HG03280 (cell line): ENCODE results near the gene GABRR3.

Experiments
- ATAC-seq: cut with Tn5 transposase; IDR thresholded peaks from one replicate; pipeline ENCODE4 v1.9.1; 2021; ENCODE audit warnings: mild to moderate bottlenecking, moderate library complexity; ENCODE audit not compliant: unreplicated experiment

Gene GABRR3

GRCh38 chr3:98035208-98035607, at the start of gene GABRR3:
TSS of gene GABRR3 (minus strand) at chr3:98035315. CDS start at chr3:98034987, 328 bp downstream.
- no peak for ATAC-seq

GRCh38 chr3:98073486-98073885, 38.4 kb upstream of the GABRR3 start:
- no peak for ATAC-seq

DNA sequence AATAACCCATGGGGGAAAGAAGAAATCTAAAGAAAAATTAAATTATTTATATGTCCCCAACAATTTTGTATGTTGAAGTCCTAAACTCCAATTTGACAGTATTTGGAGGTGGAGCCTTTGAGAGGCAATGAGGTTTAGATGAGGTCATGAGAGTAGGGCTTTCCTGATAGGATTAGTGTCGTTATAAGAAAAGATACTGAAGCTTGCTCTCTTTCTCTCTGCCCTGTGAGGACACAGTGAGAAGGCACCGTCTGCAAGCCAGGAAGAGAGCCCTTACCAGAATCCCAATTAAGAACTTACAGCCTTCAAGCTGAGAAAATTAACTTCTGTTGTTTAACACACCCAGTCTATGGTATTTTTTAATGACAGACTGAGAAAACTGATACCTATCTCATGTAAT, 35.7 kb upstream of the GABRR3 start:
- no peak for ATAC-seq

- ATAC-seq = no peak
Observed at GRCh38 chr3:98068824-98069223, 33.7 kb upstream of the GABRR3 start.

DNA sequence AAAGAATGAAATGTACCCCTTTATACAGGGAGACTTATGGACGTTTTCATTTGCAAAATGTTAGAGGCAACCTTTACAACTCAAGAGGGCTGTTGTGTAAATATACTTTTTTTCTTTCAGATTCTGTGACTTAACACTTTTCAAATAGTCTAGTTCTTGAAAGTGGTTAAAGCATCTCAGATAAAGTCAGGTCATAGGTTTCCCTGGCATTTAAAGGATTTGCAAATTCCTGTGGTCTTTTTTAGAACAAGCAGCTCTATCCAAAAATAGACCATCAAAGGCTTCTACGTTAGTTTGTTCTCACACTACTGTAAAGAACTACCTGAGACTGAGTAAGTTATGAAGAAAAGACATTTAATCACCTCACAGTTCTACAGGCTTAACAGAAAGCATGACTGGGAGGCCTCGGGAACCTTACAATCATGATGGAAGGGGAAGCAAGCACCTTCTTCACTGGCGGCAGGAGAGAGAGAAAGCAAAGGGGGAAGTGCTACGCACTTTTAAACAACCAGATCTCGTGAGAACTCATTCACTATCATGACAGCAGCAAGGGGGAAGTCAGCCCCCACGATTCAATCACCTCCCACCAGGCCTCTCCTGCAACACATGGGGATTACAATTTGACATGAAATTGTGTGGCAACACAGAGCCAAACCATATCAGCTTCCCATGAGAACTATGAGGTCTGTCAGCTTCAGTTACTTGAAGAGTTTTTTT, 23.3 kb upstream of the GABRR3 start:
- ATAC-seq = no peak

GRCh38 chr3:98057631-98058030, 22.5 kb upstream of the GABRR3 start:
- no peak for ATAC-seq

GRCh38 chr3:98056035-98056434, 20.9 kb upstream of the GABRR3 start:
- ATAC-seq = no peak

- ATAC-seq = no peak
Observed at GRCh38 chr3:98049271-98049670, 14.2 kb upstream of the GABRR3 start.

DNA sequence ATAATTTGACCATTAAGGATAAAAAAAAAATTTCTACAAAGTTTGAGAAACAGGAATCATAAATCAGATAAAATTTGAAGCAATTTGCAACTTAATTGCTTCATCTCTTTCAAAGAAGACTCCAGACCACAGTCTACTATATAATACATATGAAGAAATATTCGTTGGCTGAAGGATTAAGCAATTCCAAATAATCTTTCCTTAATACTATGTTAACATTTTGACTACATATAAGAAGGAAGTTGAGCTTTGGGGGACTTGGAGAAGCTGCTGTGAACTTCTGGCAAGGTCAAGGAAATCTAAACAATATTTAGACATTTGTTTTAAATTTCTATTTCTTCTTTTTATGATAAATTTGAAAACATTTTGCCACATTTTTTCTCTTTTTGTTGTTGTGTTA, 13.5 kb upstream of the GABRR3 start:
- no peak for ATAC-seq

DNA sequence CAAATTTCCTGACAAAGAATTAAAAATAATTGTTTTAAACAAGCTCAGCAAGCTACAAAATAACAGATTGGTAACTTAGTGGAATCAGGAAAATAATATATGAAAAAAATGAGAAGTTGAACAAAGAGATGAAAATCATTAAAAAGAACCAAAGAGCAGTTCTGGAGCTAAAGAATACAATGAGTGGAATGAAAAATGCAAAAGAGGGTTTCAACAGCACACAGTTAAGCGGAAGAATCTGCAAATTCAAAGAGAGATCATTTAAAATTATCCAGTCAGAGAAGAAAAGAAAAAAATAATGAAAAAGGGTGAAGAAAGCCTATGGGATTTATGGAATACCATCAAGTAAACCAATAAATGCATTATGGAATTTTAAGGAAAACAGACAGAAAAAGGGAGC, 6.2 kb upstream of the GABRR3 start:
- ATAC-seq = no peak

- ATAC-seq = peak; percentile 95
Observed at GRCh38 chr3:98039322-98040024, 4.4 kb upstream of the GABRR3 start.

DNA sequence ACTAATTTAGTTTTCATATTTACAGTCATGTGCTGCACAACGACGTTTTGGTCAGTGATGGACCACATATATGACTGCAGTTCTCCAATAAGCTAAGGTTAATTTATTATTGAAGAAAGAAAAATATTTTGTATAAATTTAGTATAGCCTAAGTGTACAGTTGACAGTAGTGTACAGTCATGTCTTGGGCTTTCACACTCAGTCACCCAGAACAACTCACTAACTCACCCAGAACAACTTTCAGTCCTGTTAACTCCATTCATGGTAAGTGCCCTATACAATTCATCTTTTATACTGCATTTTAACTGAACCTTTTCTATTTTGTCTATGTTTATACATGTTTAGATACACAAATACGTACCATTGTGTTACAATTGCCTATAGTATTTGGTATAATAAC, 3.8 kb upstream of the GABRR3 start:
- peak; percentile 11 for ATAC-seq

DNA sequence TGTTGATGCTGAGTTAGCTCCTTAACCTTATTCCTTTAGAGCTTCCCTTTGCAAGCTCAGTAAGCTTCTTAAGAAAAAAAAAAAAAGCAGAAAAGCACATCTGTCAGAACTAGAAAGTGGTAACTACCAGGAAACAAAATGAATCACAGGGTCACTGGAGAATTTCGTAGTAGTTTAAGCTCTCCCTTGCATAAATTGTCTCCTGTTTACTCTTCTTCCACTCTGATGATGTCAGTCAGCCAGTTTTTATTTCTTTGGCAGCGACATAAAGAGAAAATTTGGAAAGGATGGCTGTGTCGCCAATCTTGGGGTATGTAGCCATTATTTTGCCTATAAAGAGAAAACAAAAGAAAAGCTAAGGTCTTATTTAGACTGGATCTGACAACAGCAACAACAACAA, 3.2 kb upstream of the GABRR3 start:
- no peak for ATAC-seq

DNA sequence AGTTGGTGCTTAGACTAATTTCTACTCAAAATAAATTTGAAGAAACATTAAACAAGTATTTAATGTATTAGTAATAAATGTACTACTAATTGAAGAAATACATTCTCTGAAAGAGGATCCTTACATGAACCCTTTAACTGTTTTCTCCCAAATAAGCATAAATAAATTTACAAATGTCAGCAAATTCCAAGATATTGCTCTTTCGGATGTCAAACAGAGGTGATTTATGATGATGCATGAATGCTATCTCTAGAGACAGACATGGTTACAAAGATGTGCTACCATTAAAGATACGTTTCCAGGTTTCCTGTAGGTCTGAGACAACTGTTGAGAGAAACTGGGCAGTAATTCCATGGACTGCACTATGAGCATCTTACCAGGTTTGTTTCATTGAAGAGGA, 629 bp downstream of the GABRR3 start:
- no peak for ATAC-seq

- ATAC-seq = no peak
Observed at GRCh38 chr3:98034036-98034435, 1.1 kb downstream of the GABRR3 start.

GRCh38 chr3:98032904-98033303, 2.2 kb downstream of the GABRR3 start:
- no peak for ATAC-seq

- ATAC-seq = no peak
Observed at GRCh38 chr3:98032265-98032664, 2.9 kb downstream of the GABRR3 start.

DNA sequence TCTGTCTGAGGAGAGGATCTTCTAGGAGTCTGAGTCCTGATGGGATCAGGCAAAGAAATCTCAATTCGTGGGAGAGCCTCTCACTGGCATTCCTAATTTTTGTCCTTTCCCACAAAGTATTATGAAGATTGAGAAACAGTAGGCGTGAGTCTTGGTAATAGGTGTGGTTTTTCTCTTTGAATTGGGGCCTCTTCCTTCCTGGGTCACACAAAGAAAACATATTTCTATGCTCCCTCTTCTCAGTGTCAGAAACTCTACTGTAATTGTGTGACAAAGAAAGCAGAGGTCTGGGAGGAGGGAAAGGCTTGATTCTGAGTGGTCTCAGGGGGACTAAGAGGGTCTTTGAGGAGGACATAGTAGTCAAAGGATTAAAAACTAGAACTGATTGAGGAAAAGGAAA, 6.0 kb downstream of the GABRR3 start:
- ATAC-seq = no peak

- ATAC-seq = no peak
Observed at GRCh38 chr3:98027085-98027446, 8.0 kb downstream of the GABRR3 start.

GRCh38 chr3:98026425-98027084, 8.6 kb downstream of the GABRR3 start:
- ATAC-seq = no peak

GRCh38 chr3:98025392-98025945, 9.6 kb downstream of the GABRR3 start:
- ATAC-seq = no peak
